Tibial nerve (tissue), 4 donors: ENCODE results near the gene ATXN10. TPM values are rescaled to one million over a fixed set of nuclear protein-coding genes. Genes with fewer than 3 reads are reported as not detected.

Source experiments
- DNase-seq, 2 donors: peaks; one replicate each; pipeline ENCODE4 v3.0.0-alpha.2; 2019; ENCODE audit warnings: low spot score in 2 of 2
- H3K27ac ChIP-seq, 4 donors: fragments of 200-600 bp; sonication (generic) in 3 of 4; one replicate each; pipeline ENCODE4 v1.5.1; 2017 to 2019; ENCODE audit warnings: mild to moderate bottlenecking in 1 of 4
- H3K27me3 ChIP-seq, 2 donors: fragments of 200-600 bp; sonication (generic) in 1 of 2; one replicate each; pipeline versions ENCODE4 v1.5.1 to v1.6.0; 2017 to 2019
- H3K36me3 ChIP-seq, 3 donors: fragments of 200-600 bp; sonication (generic); one replicate each; pipeline ENCODE4 v1.5.1; 2018 to 2019
- H3K4me1 ChIP-seq, 4 donors: fragments of 200-600 bp; sonication (generic) in 3 of 4; one replicate each; pipeline ENCODE4 v1.5.1; 2017 to 2019
- H3K4me3 ChIP-seq, 4 donors: fragments of 200-600 bp; sonication (generic) in 3 of 4; one replicate each; pipeline ENCODE4 v1.5.1; 2017 to 2019; ENCODE audit warnings: mild to moderate bottlenecking in 1 of 4, moderate library complexity in 1 of 4
- H3K9me3 ChIP-seq, 4 donors: fragments of 200-600 bp; sonication (generic) in 3 of 4; one replicate each; pipeline ENCODE4 v1.5.1; 2017 to 2019
- EP300 ChIP-seq, 2 donors: sonication (generic); formaldehyde crosslinking; IDR thresholded peaks; one replicate each; pipeline ENCODE4 v1.6.1; 2017; ENCODE audit warnings: antibody characterized with exemption in 2 of 2, mild to moderate bottlenecking in 1 of 2
- POLR2A ChIP-seq, 2 donors: fragments of 450-650 bp; IDR thresholded peaks; one replicate each; pipeline ENCODE4 v1.6.1; 2017; ENCODE audit warnings: antibody characterized with exemption in 2 of 2, mild to moderate bottlenecking in 2 of 2, moderate library complexity in 2 of 2
- WGBS, 2 donors: methylation state at CpG; one replicate each; pipeline ENCODE4 v1.1.5; 2018; 5-methylcytosine and 5-hydroxymethylcytosine counted together
- total RNA-seq, 4 donors: library from RNA; depleted of rRNA; stranded (reverse); fragments of >200 nt; gene quantifications; one replicate each; pipeline ENCODE4 v1.1.0, GENCODE V29; 2016
- TF ChIP-seq, protein P1 (sequence below), 5 experiments: fragments of 200-600 bp in 3 of 5; fragments of 450-650 bp in 2 of 5; sonication (generic) in 3 of 5; IDR thresholded peaks; one replicate each; pipeline ENCODE4 v1.5.1; 2016 to 2019; ENCODE audit warnings: antibody characterized with exemption in 5 of 5, mild to moderate bottlenecking in 3 of 5, moderate library complexity in 2 of 5

ATXN10 gene
- total RNA-seq, 4 donors from 2014 or later, result 163 to 197 (median 178) TPM

DNA sequence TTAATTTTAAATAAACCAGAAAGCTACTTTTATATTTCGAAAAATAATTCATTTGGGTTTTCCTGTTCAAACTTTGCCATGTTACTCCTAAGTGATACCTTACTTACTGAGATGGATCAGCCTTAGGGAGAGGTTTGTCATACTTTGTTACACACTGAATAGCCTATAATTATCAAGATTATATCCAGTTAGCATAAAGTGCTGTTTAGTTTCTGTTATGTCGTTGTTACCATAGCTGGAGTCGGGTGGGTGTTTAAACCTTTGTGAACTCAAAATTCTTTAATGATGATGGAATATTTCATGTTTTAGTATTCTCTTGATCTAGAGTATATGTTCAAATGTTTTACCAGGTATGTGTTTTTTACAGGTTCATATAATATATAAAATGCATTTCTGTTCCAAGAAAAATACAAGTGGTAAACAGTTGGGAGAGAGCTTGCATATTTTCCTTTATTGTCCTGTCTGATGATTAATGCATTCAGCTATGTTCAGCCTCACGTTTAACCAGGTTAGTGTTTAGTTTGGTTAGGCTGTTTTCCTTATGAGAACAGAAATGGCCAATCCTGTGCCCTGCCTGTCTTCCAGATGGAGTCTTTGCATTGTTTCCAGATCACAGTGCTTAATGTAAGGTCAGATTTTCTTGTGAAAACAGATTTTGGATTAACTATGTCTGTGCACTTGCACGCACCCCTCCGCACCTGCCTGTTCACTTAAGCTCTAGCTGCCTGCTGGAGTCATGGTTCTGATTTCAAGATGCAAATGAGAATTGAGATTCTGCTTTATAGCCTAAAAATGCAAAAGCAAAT is 105.6 kb downstream of the ATXN10 start:
- Histone ChIP-seq H3K9me3 (no peaks in the 10 kb centered on the region), H3K27me3 (no peaks in the 10 kb centered on the region), H3K4me1 (peaks cover 0 to 5% (median 0%) of the 10 kb centered on the region in 4 donors), H3K4me3 (no peak overlapping the region), H3K36me3 (peaks cover 0 to 14% (median 0%) of the 10 kb centered on the region in 3 donors), H3K27ac (no peak overlapping the region)
- WGBS, 2 donors, result 71 to 72% methylated on average over 6 of the region's 6 CpGs
- DNase-seq, result no peak
- TF ChIP-seq POLR2A (IDR thresholded peaks at IDR 0.05), result no peak
- no peak for TF ChIP-seq EP300 (IDR thresholded peaks at IDR 0.05)
- TF ChIP-seq, protein P1, sequence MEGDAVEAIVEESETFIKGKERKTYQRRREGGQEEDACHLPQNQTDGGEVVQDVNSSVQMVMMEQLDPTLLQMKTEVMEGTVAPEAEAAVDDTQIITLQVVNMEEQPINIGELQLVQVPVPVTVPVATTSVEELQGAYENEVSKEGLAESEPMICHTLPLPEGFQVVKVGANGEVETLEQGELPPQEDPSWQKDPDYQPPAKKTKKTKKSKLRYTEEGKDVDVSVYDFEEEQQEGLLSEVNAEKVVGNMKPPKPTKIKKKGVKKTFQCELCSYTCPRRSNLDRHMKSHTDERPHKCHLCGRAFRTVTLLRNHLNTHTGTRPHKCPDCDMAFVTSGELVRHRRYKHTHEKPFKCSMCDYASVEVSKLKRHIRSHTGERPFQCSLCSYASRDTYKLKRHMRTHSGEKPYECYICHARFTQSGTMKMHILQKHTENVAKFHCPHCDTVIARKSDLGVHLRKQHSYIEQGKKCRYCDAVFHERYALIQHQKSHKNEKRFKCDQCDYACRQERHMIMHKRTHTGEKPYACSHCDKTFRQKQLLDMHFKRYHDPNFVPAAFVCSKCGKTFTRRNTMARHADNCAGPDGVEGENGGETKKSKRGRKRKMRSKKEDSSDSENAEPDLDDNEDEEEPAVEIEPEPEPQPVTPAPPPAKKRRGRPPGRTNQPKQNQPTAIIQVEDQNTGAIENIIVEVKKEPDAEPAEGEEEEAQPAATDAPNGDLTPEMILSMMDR (IDR thresholded peaks at IDR 0.05), result no peak

DNA sequence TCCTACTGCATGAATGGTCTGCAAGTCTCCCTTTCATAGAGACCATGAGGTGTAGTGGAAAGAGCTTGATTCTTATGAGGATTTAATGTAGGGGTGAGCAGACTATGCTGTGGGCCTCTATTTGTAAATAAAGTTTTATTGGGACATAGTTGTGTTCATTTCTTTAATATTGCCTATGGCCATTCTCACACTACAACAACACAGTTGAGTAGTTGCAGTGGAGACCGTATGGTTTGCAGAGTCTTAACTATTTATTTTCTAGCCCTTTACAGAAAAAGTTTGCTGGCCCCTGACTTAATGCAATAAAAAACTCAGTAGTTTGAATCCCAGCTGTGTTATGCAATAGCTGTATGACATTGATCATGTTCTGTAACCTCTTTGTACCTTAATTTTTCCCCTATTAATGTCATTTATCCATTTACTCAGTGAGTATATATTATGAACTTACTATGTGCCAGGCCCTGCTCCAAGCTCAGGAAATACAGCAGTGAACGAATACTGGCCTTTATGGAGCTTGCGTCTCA is 106.3 kb downstream of the ATXN10 start:
- 86% methylated on average over 3 of the region's 3 CpGs for WGBS, 2 donors
- Histone ChIP-seq H3K27ac (no peak overlapping the region), H3K36me3 (peaks cover 0 to 14% (median 0%) of the 10 kb centered on the region in 3 donors), H3K4me1 (peaks cover 0 to 12% (median 0%) of the 10 kb centered on the region in 4 donors), H3K4me3 (no peak overlapping the region), H3K27me3 (no peaks in the 10 kb centered on the region), H3K9me3 (no peaks in the 10 kb centered on the region)
- no peak for DNase-seq
- TF ChIP-seq, protein P1 (IDR thresholded peaks at IDR 0.05), result no peak
- TF ChIP-seq EP300 (IDR thresholded peaks at IDR 0.05) (no peak), POLR2A (IDR thresholded peaks at IDR 0.05) (no peak)

DNA sequence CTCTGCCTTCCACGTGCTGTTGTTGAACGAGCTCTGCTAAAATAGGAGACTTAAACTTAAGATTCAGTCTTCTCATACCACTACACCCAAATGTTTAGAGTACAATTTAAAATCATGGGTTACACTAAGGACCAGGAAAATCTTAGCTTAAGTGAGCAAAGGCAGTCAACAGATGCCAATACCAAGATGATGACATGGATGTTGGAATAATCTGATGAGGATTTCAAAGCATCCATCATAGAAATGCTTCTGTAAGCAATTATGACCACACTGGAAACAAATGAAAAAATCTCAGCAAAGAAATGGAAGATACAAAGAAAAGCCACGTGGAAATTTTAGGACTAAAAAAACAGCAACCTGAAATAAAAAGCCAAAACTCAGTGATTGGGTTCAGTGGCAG is 109.8 kb downstream of the ATXN10 start:
- H3K9me3 ChIP-seq, result no peaks in the 10 kb centered on the region
- no peak for DNase-seq
- no peaks in the 10 kb centered on the region for H3K27me3 ChIP-seq
- H3K4me1 ChIP-seq, result peaks cover 0 to 41% (median 4%) of the 10 kb centered on the region in 4 donors
- peaks cover 0 to 10% (median 0%) of the 10 kb centered on the region in 3 donors for H3K36me3 ChIP-seq
- no peak overlapping the region for H3K4me3 ChIP-seq
- TF ChIP-seq POLR2A (IDR thresholded peaks at IDR 0.05) (no peak), EP300 (IDR thresholded peaks at IDR 0.05) (no peak)
- TF ChIP-seq, protein P1 (IDR thresholded peaks at IDR 0.05), result no peak
- WGBS, 2 donors, result 85% methylated on average over 3 of the region's 3 CpGs
- H3K27ac ChIP-seq, result no peak overlapping the region

DNA sequence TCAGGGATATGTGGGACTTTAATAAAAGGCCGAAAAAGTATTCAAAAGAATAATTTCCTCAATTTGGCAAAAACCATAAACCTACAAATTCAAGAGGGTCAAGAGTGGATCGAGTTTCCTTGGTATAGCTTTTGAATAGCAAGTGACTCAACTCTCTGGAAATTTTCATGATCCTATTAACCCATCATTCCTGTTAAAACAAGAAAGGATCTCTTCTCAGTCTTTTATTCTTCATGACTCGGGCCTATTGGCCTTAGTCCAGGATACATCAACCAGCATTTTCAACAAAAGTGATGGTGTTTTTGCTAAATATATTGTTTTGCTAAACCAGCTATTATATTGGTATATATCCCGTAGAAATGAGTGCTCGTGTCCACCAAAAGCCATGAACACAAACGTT is 110.3 kb downstream of the ATXN10 start:
- 59 to 60% methylated on average over 6 of the region's 6 CpGs for WGBS, 2 donors
- no peaks in the 10 kb centered on the region for H3K27me3 ChIP-seq
- TF ChIP-seq, protein P1 (IDR thresholded peaks at IDR 0.05), result no peak
- TF ChIP-seq EP300 (IDR thresholded peaks at IDR 0.05) (no peak), POLR2A (IDR thresholded peaks at IDR 0.05) (no peak)

DNA sequence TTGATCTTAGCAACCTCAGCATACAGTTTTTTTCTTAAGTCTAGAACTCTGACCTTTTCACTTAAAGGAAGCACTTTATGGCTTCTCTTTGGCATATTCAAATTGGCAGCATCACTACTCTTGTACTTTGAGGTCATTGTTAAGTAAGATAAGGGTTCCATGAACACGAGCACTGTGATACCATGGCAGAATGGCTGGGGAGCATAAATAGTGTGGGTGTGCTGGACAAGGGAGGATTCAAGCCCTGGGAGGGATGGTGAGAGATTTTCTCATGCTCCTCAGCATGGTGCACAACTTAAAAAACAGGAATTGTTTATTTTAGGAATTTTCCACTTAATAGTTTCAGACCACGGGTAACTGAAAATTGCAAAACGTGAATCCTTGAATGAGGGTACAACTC is 111.4 kb downstream of the ATXN10 start:
- H3K4me1 ChIP-seq, result peaks cover 0 to 42% (median 4%) of the 10 kb centered on the region in 4 donors
- DNase-seq, result no peak
- TF ChIP-seq, protein P1 (IDR thresholded peaks at IDR 0.05), result no peak
- TF ChIP-seq EP300 (IDR thresholded peaks at IDR 0.05) (no peak), POLR2A (IDR thresholded peaks at IDR 0.05) (no peak)
- H3K4me3 ChIP-seq, result no peak overlapping the region
- WGBS, 2 donors, result 58 to 63% methylated on average over 3 of the region's 3 CpGs
- H3K27me3 ChIP-seq, result no peaks in the 10 kb centered on the region
- H3K36me3 ChIP-seq, result peaks cover 0 to 6% (median 0%) of the 10 kb centered on the region in 3 donors
- H3K9me3 ChIP-seq, result no peaks in the 10 kb centered on the region
- no peak overlapping the region for H3K27ac ChIP-seq

More for the DNA sequence above, 110.3 kb downstream of the ATXN10 start:
- Histone ChIP-seq H3K27ac (no peak overlapping the region), H3K4me1 (peaks cover 0 to 42% (median 4%) of the 10 kb centered on the region in 4 donors), H3K4me3 (no peak overlapping the region), H3K36me3 (peaks cover 0 to 10% (median 0%) of the 10 kb centered on the region in 3 donors), H3K9me3 (no peaks in the 10 kb centered on the region)
- no peak for DNase-seq
